Measurements from ENCODE around the gene ATP8A2. TPM values are rescaled to one million over a fixed set of nuclear protein-coding genes. Genes with fewer than 3 reads are reported as not detected.

ATP8A2 gene
- total RNA-seq, 2 donors from 2014 or later: 0.10 to 0.64 TPM

GRCh38 chr13:25874907-25875306 lies 503.1 kb downstream of the ATP8A2 start:
- Histone ChIP-seq H3K9ac (ENCODE audit: low read depth in 2 of 2, low read length in 2 of 2) (no peak overlapping the region), H3K9me3 (no peaks in the 10 kb centered on the region), H3K36me3 (no peaks in the 10 kb centered on the region), H3K27ac (no peak overlapping the region), H3K4me1 (no peaks in the 10 kb centered on the region), H3K27me3 (no peaks in the 10 kb centered on the region), H3K4me3 (no peak overlapping the region)
- no peak for TF ChIP-seq CTCF (IDR thresholded peaks at IDR 0.05)
- DNase-seq: no peak
- intact Hi-C loops (cut with DNase I): no loop called here

- Histone ChIP-seq H3K36me3 (no peaks in the 10 kb centered on the region), H3K9ac (ENCODE audit: low read depth in 2 of 2, low read length in 2 of 2) (no peak overlapping the region), H3K4me1 (no peaks in the 10 kb centered on the region), H3K4me3 (no peak overlapping the region), H3K9me3 (no peaks in the 10 kb centered on the region), H3K27ac (no peak overlapping the region), H3K27me3 (no peaks in the 10 kb centered on the region)
- intact Hi-C loops (cut with DNase I): no loop called here
- TF ChIP-seq CTCF (IDR thresholded peaks at IDR 0.05): no peak
- no peak for DNase-seq
Measured at GRCh38 chr13:25876247-25876646, 504.5 kb downstream of the ATP8A2 start.

GRCh38 chr13:25879466-25879865 lies 507.7 kb downstream of the ATP8A2 start:
- no peaks in the 10 kb centered on the region for H3K27me3 ChIP-seq
- H3K9me3 ChIP-seq: no peaks in the 10 kb centered on the region
- H3K4me1 ChIP-seq: no peaks in the 10 kb centered on the region
- H3K36me3 ChIP-seq: no peaks in the 10 kb centered on the region
- no peak overlapping the region for H3K4me3 ChIP-seq
- no peak for DNase-seq
- H3K9ac ChIP-seq (ENCODE audit: low read depth in 2 of 2, low read length in 2 of 2): no peak overlapping the region
- no peak overlapping the region for H3K27ac ChIP-seq
- TF ChIP-seq CTCF (IDR thresholded peaks at IDR 0.05): no peak
- intact Hi-C loops (cut with DNase I): no loop called here

- intact Hi-C loops (cut with DNase I): no loop called here
- H3K36me3 ChIP-seq: no peaks in the 10 kb centered on the region
- DNase-seq: no peak
Measured at GRCh38 chr13:25881136-25881926, 509.6 kb downstream of the ATP8A2 start.

GRCh38 chr13:25881971-25882451 lies 510.2 kb downstream of the ATP8A2 start:
- Histone ChIP-seq H3K9me3 (no peaks in the 10 kb centered on the region), H3K27ac (no peak overlapping the region), H3K4me1 (no peaks in the 10 kb centered on the region), H3K9ac (ENCODE audit: low read depth in 2 of 2, low read length in 2 of 2) (no peak overlapping the region), H3K4me3 (no peak overlapping the region), H3K36me3 (no peaks in the 10 kb centered on the region), H3K27me3 (no peaks in the 10 kb centered on the region)
- intact Hi-C loops (cut with DNase I): no loop called here
- no peak for TF ChIP-seq CTCF (IDR thresholded peaks at IDR 0.05)
- DNase-seq: no peak

More at GRCh38 chr13:25881136-25881926, 509.6 kb downstream of the ATP8A2 start:
- H3K4me3 ChIP-seq: no peak overlapping the region
- TF ChIP-seq CTCF (IDR thresholded peaks at IDR 0.05): no peak
- H3K9ac ChIP-seq (ENCODE audit: low read depth in 2 of 2, low read length in 2 of 2): no peak overlapping the region
- H3K27me3 ChIP-seq: no peaks in the 10 kb centered on the region
- no peaks in the 10 kb centered on the region for H3K4me1 ChIP-seq
- no peaks in the 10 kb centered on the region for H3K9me3 ChIP-seq
- no peak overlapping the region for H3K27ac ChIP-seq
